GM12865 (cell line): ENCODE data around the gene MYBPC1.

ENCODE experiments used
- DNase-seq: peaks from one replicate; pipeline ENCODE4 v3.0.0; 2010; ENCODE audit warnings: low read depth
- H3K4me3 ChIP-seq: 2 replicates; pipeline ENCODE4 v1.5.1; 2011; ENCODE audit warnings: mild to moderate bottlenecking, low read depth, low read length, control low read depth
- TF ChIP-seq, protein P1 (sequence below): IDR thresholded peaks from 2 replicates; pipeline ENCODE4 v1.5.1; 2011; ENCODE audit warnings: low read length, control low read depth, low read depth, inconsistent platforms; ENCODE audit not compliant: insufficient read depth; ENCODE audit errors: missing control alignments

The MYBPC1 gene

DNA sequence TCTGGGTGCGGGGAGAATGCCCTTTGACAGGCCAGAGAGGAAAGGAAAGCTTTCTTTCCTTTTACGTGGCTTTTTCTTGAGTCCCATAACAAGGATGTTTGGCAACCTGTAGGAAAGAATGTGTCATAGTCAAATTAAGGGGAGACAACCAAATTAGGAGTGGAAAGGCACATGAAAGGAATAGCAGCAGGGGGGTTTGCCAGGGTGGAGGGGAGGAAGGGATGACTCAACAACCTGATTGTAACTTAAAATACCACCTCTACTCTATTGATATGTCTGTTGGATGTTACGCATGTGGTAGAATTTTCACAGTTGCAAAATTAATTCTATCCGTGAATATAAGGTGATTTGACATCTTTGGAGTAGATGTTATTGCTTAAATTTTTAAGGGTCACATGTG, 28.5 kb upstream of the MYBPC1 start:
- no peak for DNase-seq
- TF ChIP-seq, protein P1, sequence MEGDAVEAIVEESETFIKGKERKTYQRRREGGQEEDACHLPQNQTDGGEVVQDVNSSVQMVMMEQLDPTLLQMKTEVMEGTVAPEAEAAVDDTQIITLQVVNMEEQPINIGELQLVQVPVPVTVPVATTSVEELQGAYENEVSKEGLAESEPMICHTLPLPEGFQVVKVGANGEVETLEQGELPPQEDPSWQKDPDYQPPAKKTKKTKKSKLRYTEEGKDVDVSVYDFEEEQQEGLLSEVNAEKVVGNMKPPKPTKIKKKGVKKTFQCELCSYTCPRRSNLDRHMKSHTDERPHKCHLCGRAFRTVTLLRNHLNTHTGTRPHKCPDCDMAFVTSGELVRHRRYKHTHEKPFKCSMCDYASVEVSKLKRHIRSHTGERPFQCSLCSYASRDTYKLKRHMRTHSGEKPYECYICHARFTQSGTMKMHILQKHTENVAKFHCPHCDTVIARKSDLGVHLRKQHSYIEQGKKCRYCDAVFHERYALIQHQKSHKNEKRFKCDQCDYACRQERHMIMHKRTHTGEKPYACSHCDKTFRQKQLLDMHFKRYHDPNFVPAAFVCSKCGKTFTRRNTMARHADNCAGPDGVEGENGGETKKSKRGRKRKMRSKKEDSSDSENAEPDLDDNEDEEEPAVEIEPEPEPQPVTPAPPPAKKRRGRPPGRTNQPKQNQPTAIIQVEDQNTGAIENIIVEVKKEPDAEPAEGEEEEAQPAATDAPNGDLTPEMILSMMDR, result no peak
- no peak overlapping the region for H3K4me3 ChIP-seq

DNA sequence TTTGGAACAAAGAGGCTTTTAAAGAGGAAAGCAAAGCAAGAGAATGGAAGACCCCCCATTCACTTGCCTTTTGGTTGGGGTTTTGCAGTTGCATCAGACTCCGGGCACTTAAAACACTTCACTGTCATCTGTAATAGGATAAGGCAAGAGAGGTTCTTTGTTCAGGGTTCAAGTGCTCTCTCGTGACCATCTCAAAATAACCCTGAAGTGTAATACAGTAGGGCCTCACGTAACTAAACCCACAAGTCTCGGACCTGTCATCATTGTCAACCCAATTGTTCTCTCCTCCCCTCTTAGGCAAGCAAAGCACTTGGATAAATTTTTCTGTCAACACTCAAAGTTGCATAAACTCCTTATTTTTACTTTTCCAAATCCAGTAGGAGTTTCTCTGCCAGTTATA, 26.9 kb upstream of the MYBPC1 start:
- TF ChIP-seq, protein P1, result no peak
- H3K4me3 ChIP-seq, result no peak overlapping the region
- no peak for DNase-seq

DNA sequence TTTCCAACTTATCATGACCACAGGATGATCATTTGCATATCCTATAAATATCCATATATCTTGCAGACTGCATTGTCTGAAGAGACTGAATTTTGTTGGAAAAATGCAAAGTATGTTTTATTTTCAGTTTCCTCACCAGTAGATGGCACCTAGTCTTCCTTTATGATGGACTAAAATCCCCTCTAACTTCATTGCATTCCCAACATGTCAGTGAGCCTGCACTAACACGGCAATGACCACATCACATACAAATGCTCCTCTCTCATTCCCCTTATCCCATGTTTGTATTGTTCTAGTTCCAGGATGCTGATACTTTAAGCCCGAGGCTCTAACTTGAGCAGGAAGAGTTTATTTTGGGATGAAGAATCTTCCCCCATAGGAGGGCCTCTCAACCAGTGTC, 24.7 kb upstream of the MYBPC1 start:
- DNase-seq, result peak; percentile 2
- TF ChIP-seq, protein P1, result no peak
- no peak overlapping the region for H3K4me3 ChIP-seq

DNA sequence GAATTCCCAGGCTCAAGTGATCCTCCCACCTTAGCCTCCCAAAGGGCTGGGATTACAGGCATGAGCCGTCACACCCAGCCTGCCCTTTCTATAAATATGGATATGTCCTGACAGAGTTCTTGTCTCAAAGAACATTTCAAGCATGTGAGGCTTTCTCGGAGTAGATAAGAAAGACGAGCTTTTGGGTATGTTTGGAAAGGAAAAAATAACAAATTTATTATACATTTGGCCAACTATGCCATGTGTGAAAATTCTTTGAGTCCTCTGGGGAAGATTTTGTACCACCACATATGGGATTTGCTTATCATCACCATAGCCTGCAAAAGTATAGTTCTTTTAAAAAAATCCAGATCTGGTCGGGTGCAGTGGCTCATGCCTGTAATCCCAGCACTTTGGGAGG, 23.7 kb upstream of the MYBPC1 start:
- no peak overlapping the region for H3K4me3 ChIP-seq
- TF ChIP-seq, protein P1, result no peak
- DNase-seq, result no peak

DNA sequence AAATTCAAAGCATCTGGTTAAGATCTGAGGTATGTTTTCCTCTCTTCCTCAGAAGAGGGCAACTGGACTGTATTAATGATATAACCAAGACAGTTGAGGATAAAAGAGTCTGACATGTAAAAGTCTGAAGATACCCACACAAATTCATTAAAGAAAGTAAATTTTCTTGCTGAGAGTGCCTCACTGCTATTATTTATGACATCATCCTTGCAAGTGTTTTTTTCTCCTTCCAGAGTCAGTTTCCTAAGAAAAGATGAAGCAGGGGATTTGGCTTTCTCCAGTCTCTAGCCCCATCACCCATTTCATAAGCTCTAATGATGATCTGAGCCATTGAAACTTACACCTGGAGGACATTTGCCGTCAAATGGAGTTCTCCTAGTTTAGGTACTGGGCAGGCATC, 21.0 kb upstream of the MYBPC1 start:
- DNase-seq, result no peak
- H3K4me3 ChIP-seq, result no peak overlapping the region
- TF ChIP-seq, protein P1, result no peak

DNA sequence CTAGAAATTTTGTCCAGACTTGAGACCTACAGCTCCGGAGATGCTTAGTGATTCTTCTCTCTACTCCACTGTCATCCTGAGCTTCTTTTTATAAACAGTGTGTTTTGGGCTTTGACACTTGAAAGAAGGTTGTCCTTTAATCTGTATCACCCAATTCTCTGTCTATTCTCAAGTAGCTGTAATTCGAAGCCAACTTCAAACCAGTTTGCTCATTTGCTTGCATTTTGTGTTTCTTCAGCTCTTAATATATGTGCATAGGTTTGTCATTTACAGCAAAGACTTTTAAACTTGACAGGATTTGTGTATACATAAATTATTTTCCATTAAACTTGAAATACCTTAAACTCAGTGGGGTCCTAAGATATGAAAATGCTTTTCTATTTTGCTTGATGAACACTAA, 16.4 kb upstream of the MYBPC1 start:
- no peak for DNase-seq
- H3K4me3 ChIP-seq, result no peak overlapping the region
- TF ChIP-seq, protein P1, result no peak

DNA sequence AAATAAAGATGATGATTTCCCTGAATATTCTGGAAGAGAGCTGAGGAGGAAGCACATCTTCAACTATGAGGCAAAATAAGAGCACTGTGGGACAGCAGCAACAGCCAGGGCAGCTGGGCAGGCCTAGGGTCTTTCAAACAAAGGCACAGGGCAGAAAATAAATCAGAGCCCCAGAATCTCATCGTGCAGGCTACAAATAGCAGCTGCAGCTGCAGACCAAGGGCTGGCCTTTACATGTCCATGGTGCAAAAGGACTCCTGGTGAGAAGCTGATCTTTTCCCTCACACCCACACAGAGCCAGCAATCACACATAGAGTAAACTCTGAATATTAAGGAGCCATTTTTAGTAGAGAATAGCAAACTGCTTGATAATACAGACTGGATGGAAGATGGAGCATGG, 13.6 kb upstream of the MYBPC1 start:
- TF ChIP-seq, protein P1, result no peak
- no peak overlapping the region for H3K4me3 ChIP-seq
- no peak for DNase-seq
